ENCODE data around the gene MAP3K21.

The MAP3K21 gene

GRCh38 chr1:233383984-233384383, 56.5 kb downstream of the MAP3K21 start:
- in situ Hi-C loops (cut with MboI; ENCODE audit: low sequenced_read_pairs): no loop called here

GRCh38 chr1:233386336-233386735, 58.8 kb downstream of the MAP3K21 start:
- in situ Hi-C loops (cut with MboI; ENCODE audit: low sequenced_read_pairs): no loop called here

DNA sequence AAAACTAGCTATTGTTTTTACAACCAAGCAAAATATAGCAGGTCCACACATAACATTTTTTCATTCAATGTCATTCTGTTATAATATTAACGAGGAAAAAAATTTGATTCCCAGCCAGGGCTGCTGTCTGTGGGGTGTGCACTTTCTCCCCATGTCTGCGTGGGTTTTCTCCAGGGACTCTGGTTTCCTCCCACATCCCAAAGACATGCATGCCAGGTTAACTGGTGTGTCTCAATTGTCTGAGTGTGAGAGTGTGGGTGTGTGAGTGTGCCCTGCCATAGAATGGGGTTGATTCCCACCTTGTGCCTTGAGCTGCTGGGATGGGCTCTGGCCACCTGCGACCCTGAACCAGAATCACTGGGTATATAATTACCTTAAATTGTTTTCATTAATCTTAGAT, 60.1 kb downstream of the MAP3K21 start:
- in situ Hi-C loops (cut with MboI; ENCODE audit: low sequenced_read_pairs): no loop called here

DNA sequence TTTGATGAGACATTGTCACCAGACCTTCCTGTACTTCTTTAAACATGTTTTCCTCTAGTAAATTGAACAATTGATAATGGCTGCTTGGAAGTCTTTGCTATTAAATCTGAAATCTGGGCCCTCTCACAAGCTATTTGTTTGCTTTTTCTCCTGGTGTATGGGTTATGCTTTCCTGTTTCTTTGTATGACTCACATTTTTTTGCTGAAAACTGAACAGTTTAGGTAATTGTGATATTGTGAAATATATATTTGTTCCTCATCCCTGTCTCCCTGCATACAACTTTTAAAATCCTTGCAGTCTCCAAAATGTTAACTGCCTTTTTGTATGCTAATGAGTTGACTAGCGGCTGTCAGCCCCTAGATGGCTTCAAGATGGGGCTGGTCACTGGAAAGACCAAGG, 61.6 kb downstream of the MAP3K21 start:
- in situ Hi-C loops (cut with MboI; ENCODE audit: low sequenced_read_pairs): no loop called here

GRCh38 chr1:233389893-233390292, 62.4 kb downstream of the MAP3K21 start:
- in situ Hi-C loops (cut with MboI; ENCODE audit: low sequenced_read_pairs): no loop called here

DNA sequence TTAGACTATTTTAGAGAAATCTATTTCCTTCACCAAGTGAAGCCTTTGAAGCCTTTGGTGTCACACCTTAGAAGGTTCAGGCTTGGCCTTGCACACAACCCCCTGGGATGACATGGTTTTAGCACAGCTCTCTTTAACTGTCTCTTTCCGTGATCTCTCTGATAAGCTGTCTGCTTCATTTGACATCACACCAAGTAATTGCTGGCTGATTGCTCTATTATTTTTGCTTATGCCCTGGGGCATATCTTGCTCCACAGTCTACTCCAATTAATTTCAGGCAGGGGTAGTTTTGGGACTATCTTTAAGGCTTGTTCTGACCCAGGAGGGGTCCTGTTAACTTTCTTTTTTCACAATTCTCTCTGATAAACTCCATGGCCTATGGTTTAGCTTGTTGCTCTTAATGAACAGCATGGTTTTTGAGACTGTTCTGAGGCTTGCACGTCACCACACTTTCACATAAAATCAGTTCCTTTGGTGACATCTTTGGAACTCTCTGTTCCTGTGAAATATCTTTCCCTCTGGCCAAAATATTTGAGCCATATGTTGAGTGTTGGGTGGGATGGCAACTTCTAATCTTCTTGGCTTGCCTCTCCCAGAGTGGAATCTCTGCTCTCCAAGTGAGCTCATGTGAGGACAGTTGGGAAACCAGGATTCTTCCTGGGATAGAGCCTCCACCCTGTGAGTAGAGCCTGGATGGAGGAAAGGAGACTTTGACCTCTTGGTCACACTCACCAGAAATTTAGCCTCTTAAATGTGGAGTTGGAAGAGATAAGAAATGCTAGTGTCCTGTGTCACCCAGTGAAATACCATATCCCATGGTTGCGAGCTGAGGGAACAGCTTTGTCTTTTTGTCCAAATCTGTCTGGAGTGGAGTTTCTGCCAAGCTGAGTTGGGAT, 63.6 kb downstream of the MAP3K21 start:
- in situ Hi-C loops (cut with MboI; ENCODE audit: low sequenced_read_pairs): no loop called here

GRCh38 chr1:233393084-233393840, 65.7 kb downstream of the MAP3K21 start:
- in situ Hi-C loops (cut with MboI; ENCODE audit: low sequenced_read_pairs): no loop called here

GRCh38 chr1:233393926-233394680, 66.6 kb downstream of the MAP3K21 start:
- in situ Hi-C loops (cut with MboI; ENCODE audit: low sequenced_read_pairs): no loop called here

DNA sequence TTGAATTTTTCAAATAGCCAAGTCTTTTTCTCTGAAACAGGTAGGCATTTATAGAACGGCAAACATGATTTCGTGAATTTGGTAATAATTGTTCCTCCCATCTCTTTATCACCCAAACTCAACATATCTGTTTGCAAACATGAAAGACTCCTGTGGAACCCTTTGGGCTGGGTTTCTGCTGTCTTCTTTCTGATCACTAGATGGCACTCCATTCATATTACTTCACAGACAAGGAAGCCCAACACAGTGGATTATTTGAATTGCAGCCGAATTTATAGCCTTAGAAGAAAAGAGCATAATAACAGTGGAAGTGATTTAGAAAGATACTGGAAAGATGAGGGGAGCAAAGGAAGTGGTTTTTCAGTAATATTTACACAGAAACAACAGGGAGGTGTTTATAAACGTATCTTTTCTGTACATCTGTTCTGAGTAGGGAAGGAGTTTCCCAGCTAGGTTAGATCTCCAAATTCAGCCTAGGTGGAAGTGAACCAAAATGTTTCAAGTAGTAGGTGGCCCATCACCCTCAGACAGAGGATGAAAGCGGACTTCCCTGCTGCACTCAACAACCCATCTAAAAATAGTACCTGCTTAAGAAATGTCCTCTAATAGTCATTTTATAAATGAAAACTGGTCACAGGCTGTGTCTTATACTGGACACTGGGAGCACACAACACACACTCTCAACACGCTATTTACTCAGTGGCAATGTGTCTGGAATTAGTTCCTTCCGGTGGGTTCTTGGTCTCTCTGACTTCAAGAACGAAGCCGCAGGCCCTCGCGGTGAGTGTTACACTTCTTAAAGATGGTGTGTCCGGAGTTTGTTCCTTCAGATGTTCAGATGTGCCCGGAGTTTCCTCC, 67.6 kb downstream of the MAP3K21 start:
- in situ Hi-C loops (cut with MboI; ENCODE audit: low sequenced_read_pairs): no loop called here

- in situ Hi-C loops (cut with MboI; ENCODE audit: low sequenced_read_pairs): no loop called here
Measured at GRCh38 chr1:233395863-233396646, 68.5 kb downstream of the MAP3K21 start.

- in situ Hi-C loops (cut with MboI; ENCODE audit: low sequenced_read_pairs): no loop called here
Measured at GRCh38 chr1:233406339-233406960, 78.9 kb downstream of the MAP3K21 start.

GRCh38 chr1:233406994-233407631, 79.6 kb downstream of the MAP3K21 start:
- in situ Hi-C loops (cut with MboI; ENCODE audit: low sequenced_read_pairs): no loop called here

DNA sequence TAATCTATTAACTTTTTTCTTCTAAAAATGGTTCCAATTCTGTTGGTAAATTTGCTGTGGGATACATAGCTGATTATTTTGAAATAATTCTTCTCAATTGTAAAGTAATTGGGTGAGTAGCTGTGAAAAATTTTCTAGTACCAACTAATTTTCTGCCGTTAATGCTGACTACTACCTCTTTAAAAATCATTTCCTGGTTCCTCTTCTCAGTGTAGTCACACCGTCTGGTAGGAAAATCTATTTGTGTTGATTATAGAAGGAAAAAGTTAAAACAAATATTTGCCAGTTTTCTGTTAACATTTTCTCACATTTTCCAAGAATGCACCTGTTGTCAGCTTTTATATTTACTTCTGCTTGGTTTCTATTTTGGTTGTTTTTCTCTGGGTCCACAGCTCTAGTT, 82.0 kb downstream of the MAP3K21 start:
- in situ Hi-C loops (cut with MboI; ENCODE audit: low sequenced_read_pairs): no loop called here

DNA sequence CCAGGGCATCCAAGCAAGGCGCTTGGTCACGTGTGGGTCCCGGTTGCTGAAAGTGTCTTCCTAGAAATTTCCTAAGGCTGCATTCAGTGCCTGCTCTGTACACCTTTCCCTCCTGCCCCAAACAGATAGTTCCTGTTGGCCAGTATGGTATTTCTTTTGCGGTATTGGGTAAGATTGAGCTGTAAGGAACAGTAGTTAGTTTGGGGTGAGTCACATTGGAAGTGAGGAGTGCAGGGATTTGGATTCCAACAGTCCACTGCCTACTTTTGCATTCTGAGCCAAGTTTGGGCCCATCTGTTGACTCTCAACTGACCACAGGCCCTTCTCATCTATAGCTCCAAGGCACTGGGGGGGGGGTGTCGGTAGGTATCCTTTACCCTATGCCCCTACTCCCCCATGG, 83.4 kb downstream of the MAP3K21 start:
- in situ Hi-C loops (cut with MboI; ENCODE audit: low sequenced_read_pairs): no loop called here

DNA sequence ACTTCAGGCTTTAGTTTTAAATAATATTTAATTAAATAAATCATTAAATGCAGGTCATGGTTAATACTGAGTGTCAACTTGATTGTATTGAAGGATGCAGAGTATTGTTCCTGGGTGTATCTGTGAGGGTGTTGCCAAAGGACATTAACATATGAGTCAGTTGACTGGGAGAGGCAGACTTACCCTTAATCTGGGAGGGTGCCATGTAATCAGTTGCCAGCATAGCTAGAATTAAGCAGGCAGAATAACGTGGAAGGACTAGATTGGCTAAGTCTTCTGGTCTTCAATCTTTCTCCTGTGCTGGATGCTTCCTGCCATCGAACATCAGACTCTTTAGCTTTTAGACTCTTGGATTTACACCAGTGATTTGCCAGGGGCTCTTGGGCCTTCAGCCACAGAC, 85.3 kb downstream of the MAP3K21 start:
- in situ Hi-C loops (cut with MboI; ENCODE audit: low sequenced_read_pairs): no loop called here

- in situ Hi-C loops (cut with MboI; ENCODE audit: low sequenced_read_pairs): no loop called here
Measured at GRCh38 chr1:233421293-233421692, 93.8 kb downstream of the MAP3K21 start.

- in situ Hi-C loops (cut with MboI; ENCODE audit: low sequenced_read_pairs): no loop called here
Measured at GRCh38 chr1:233424779-233425178, 97.3 kb downstream of the MAP3K21 start.

DNA sequence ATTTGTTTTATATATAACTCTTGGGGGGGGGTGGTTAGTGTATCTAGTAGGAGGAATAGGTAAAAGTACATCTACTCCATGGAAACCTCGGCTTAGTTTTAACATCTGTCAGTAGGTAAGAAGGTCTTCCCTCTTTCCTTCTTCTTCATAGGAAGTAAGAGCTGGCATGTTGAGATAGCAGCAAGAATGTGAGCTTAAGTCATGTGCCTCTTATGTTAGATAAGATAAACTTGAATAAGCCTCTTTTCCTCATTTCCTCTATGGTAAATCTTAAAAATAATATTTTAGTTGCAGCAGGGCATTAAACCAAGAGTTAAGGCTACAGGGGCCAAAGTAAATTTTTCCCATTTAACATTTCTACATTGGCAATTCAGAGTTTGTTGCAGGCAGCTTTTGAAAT, 100.4 kb downstream of the MAP3K21 start:
- in situ Hi-C loops (cut with MboI; ENCODE audit: low sequenced_read_pairs): no loop called here
